GM19328 (cell line): Measurements from ENCODE around the gene RIC3.

ENCODE experiments used
- ATAC-seq: cut with Tn5 transposase; IDR thresholded peaks from one replicate; pipeline ENCODE4 v1.9.1; 2021; ENCODE audit warnings: mild to moderate bottlenecking, moderate library complexity; ENCODE audit not compliant: unreplicated experiment

Gene RIC3

DNA sequence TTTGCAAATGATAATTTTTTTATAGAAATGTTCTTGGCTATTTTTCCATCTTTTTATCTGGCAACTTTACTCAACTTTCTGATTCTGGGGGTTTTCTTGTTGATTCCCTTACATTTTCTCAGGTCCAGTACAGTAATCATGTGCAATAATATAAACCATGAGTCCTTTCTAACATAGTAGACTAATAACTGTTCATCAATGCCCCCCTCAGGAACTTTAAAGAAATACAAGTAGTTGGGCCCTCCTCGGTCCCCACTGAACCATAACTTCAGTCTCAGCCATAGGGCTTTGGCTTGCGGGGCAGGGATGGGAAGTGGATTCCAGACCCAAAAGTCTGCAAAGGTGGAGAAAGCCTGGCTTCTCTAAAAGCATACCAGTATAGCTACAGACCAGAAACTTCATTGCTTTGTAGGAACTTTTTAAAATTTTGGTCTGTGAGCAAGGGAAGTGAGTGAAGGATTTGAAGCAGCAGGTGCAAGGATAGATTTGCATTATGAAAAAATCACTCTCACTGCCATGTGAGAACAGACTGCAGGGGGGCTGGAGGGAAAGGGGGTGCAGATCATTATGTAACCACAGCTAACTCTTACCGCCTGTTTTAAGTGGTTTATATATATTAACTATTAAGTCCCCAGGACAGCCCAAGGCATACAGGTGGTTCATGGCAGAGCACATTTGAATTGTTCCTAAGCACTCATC lies 98.3 kb downstream of the RIC3 start:
- ATAC-seq = no peak

DNA sequence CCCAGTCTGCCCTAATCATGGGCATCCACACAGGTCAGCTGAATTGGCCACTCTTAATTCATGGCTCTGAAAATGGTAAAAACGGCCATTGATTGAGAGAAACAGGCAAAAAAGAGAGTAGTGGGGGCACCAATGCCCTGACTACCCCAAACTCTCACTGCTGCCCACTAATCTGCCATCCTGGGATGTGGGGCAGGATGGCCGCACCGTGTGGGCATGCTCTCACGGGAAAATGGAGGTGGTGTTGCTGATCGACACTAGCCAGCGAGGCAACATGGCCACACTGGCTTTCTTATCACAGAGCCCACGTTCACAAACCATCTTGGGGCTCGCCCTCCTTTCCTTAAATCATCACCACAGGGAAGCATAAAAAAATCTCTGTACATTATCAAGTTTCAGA lies 99.1 kb downstream of the RIC3 start:
- no peak for ATAC-seq

DNA sequence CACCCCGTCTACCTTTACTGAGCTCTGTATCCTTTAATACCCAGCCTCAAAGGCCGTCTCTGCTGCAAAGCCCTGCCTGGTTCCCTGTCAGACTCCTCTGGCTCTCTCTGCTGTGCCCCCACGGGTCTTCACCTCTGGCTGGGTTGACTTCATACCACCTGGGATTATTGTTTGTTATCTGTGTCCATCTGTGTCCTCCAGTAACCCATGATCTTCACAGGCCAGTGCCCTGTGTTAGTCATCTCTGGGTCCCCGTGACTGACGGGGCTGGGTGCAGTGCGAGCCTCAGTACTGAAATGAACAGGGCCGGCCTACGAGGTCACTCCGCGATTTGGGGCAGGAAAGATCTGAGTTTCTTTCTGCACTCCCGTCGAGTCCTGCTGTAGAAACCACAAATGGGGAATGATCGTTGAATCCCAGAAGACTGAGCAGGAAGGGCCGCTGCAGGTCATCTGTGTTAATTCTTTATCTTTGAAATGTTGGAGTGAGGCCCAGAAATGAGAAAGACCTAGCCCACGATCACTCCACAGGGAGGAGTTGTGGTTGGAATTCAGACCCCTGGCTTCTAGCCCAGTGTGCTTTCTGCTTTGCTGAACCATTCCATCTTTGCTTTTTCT lies 100.1 kb downstream of the RIC3 start:
- no peak for ATAC-seq

DNA sequence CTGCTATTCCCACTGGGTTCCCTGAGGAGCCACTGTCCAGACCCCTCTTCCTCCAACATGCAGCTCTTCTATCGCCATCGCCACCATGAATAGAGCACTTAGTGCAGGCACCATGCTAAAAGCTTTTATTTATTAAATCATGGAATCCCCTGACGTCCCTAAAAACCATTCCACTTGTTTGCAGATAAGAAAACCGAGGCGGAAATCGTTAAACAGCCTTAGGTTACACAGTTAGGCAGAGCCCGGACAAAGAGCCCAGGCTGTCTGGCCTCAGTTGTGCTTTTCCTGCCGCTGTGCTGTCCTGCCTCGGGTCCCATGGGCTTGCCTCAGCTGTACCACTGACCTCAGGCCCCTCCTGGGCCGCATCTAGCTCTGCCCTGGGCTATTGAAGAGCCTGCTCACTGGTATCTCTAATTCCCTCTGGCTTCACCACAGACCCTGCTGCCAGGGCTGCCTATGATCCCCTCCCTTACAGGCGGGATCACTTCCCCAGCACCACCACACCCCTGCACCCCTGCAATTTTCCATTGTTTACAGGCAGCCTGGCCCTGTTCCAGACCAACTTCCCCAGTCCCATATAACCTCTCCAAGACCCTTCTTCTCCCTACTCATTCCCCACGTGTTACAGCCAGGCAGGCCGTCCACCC lies 100.8 kb downstream of the RIC3 start:
- ATAC-seq = no peak

DNA sequence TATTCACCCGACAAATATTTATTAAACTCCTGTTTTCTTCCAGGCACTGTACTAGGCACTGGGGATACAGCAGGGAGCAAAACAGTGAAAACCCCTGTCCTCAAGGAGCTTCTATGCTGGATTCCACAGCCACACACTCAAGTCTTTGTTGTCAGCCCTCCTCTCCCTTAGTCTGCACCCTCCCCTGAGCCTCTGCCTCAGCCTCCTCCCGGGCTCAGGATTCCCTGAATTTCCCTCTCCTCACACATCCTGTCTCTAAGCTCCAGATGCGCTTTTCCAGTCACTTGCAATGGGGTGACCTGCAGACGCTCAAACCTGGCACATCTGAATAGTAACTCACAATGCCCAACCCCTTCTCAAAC lies 101.3 kb downstream of the RIC3 start:
- ATAC-seq = no peak

DNA sequence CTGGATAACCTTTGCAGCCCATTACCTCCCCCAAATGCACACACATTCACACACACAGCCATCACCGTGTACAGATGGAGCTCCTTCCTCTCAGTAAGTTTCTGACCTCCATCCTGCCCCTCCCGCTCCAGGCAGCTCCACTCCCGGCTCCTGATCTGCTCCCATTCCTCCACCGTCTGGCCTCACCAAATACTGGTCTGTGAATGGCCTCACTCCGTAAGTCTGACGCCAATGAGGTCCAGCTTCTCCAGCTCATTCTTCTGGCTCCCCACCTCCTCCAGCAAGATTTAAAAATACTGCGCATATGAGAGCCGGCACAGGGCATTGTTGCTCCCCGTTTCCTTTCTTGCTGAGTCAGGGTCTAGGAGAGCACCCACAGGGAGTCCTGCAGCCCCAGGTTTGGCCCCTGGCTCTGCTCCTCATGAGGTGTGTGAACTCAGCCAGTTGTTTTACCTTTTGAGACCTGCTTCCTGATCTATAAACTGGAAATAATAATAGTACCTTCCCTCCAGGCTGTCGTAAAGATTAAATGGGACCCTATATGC lies 101.8 kb downstream of the RIC3 start:
- ATAC-seq = no peak

DNA sequence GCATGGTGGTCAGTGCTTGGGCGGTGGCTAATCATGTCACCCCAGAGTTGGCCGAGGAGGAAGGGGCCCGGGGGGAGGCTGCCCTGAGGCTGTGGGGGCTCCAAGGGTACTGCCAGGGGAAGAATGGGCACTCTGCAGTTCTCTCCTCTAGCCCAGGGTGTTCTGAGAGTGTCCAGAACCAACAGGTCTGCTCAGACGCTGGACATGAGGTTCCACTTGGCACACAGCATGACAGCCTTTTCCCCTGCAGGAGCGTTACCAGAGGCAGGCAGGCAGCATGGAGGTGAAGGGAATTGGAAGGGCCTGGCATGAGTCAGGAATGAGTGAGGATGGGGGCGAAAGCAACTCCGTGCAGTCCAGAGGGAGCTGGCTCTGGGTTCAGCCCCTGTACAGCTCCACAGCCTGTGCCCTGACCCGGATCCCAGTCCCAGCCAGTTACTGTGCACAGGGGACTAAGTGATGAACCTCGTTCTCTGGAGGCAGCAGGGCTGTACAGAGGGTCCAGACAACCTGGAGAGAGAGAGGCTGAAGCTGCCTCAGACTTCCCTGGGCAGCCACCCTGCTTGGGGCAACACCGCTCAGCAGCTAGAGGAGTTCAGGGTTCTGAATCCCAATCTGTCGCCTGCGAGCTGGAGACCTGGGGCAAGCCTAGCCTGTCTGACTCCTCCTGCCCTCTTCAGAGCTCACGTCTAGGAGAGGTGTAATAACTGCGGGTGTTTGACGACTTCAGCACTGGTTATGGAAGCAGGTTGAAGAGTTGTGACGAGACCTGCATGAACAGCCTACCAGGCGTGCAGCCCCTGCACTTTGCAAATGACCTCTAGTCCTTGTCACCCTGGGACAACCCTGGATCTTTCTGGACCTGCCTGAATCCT lies 102.6 kb downstream of the RIC3 start:
- ATAC-seq = no peak

DNA sequence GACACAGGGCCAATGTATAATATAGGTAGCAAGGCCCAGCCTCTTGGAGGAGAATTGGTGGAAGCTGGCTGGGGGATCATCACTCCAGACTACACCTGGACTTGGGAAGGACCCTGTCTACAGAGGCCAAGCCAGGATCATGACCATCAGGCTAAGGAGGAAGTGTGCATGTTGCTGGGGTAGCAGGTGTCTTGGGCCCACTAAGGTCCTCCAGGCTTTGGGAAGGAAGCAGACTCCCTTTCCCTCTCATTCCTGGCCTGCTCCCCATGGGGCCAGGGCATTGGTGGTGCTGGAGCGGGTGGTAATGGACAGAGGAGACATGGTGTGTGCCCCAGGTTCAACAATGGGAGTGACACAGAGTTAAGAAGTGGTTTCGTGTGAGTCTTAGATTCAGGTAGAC lies 103.8 kb downstream of the RIC3 start:
- ATAC-seq = no peak

DNA sequence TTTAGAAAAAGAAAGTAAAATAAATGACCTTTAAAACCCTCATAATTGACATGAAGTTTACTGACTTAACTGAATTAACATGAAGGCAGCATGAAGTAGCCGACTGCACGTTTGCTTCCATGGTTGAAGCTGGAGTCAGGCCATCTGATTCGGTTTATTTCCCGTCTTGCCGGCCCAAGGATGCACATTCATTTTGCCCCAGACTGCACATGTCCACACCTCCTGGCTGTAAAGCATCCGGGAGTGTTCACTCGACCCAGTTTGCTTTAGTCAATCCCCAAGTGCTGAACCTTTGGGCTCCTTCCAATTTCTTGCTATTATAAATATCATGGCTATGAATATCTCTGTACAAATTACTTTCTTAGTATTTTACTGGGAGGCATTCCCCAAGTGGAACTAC lies 105.5 kb downstream of the RIC3 start:
- ATAC-seq = no peak

DNA sequence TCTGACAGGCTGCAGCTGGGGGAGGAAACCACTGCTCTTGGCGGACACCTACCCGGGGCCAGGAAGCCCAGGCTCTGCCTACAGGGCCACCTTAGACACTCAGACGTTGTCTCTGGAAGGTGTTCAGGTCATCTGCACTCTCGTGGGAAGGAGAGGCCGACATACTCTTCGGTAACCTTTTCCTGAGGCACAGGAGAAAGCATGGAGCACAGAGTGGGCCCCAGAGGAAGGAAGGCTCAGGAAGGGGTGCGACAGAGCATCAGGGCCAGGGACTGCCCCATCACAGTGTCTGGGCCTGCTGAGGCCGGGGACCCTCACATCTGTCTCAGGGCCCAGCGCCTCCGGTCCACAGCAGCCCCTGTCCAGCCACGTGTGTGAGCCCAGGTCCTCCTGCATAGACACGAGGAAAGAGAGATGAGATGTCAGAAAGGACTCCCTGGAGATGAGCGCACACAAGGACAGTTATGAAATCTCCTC lies 106.0 kb downstream of the RIC3 start:
- no peak for ATAC-seq

DNA sequence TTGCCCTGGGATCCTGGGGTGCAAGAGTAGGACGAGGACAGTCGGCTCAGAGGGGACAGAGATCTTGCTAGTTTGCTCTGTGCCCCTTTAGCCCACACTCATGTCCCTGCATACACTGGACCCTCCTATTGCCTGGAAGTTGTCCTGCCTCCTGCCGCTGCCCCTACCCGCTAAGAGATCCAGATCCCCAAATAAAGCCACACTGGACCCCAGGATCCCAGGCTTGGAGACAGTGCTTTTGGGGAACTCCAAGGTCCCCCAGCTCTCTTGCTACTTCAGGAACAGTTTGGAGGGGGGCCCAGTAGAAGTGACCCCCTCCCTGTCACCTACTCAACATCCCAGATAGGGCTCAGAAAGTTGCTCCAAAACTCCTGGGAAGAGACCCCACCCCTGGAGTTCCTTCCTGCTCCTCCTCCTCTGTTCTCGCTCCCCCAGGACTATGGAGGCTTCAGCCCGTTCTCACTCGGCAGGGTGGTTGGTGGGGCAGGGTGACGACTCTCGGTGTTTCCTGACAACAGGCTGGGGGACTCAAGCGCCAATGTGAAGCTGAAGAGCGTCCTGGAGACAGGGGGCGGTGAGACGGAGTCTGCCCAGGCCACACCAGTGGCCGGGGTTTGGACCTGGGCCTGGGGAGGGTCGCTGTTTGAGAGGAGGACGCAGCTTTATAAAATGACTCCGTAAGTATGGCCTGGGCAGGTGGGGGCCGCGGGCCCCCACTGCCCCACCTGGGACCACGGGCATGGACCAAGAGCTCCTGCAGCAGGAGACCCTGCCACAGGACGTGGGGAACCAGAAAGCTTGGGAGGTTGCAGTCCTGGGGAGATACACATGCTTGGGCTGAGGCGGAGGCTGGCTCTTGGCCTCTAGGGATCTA lies 107.0 kb downstream of the RIC3 start:
- no peak for ATAC-seq

DNA sequence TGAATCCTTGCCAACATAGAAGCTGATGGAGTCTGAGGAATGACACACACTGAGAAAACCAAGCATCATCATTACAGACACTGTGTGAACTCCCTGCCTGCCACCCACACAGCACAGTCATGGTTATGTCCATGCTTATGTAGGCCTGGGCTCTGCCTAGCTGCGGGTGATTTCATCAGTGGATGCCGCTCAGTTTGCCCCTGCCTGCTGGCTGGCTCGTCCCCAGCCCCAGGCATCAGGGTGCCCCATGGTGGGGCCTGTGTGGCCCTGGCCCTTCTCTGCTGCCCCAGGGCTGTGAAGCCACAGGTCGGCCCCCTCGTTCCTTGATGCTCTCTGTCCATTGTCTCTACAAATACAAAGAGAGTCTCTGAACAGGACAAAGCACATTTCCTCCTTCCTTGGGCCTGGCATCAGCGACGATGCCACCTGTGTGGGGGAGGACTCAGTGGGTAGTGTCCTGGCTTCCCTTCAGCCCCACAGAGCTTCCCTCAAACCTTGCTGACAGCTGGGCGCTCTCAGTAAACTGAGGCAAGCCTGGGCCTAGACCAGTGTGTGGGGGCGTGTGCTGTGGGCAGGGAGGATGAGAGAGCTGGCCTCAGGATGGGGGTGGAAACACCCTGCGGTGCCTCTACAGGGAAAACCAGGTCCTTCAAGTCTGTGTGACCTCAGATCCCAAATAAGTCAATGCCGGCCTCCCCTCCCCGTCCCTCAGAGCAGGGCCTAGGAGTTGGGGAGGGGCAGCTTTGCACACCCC lies 107.8 kb downstream of the RIC3 start:
- ATAC-seq = no peak

DNA sequence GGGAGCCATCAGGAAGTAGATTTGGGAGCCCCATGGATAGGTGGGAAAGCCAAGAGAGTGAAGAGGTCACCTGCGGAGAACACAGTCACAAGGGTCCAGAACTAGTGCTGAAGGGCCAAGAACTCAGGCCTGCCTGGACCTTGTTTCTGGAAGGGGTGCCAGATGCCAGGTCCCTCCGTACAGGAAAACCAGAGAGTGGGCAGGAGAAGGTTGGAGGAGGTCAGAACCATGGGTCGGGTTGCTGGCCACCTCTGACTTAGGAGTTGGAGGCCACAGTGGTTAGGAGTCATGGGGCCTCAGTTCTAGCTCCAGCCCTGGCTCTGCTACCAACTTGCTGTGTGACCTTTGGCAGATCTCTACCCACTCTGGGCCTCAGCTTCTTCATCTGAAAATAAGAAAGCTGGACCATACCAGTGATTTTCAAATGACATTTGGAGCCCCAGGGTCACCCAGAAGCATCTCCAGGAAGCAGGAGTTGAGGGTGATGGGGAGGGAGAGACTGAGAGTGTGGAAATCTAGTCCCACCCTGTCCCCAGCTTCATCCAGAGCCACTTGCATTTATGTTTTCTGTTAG lies 108.6 kb downstream of the RIC3 start:
- no peak for ATAC-seq

DNA sequence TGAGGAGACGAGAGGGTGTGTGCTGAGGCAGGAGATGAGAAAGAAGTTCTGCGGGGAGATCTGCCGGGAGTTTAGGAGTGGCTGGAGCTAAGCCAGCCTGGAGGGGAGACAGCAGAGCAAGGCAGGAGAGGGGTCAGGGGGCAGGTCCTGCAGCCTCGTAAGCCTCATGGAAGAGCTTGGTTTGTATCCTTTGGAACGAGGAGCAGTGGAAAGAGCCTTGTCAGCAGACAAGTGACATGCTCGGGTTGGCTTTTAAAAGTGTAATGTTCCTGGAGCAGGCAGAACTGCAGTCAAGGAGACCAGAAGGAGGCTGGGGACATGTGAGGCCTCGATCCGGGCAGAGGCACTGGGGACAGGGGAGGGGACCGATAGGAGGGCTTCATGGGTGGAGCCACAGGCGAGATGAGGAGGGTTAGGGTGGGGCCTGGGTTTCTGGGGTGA lies 109.2 kb downstream of the RIC3 start:
- ATAC-seq = no peak

DNA sequence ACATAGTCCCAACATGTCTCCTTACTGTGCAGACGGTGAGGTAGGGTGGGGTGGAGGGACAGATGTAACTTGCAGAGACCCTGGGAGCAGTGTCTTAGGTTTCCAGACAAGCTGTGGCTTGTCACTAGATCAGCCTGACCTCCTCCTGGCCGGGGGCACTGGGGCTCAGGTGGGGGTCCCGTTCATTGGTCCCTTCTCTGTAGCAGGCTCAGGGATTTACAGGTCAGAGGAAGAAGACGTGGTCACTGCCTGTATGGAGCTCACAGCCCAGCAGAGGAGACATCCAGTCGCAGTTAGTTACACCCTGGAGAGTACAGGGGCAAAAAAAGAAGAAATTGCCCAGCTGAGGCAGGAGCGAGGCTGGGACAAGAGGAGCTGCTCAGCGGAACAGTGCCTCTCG lies 109.8 kb downstream of the RIC3 start:
- ATAC-seq = no peak

DNA sequence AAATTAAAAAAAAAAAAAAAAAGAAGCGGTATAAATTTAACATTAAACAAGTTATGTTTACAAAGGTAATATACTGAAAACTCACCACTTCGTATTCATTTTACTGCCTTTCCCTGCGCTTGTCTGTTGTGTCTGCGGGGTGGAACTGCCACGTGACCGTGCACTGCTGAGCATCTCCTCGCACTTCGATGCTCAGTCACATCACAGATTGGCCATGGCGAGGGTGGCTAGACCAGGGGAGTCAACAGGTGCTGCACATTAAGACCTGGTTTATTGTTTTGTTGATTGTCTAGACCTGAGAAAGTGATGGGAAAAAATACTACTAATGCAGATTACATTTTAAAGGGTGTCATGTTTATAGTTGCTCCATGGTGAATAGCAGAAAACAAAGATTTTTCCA lies 110.6 kb downstream of the RIC3 start:
- no peak for ATAC-seq

DNA sequence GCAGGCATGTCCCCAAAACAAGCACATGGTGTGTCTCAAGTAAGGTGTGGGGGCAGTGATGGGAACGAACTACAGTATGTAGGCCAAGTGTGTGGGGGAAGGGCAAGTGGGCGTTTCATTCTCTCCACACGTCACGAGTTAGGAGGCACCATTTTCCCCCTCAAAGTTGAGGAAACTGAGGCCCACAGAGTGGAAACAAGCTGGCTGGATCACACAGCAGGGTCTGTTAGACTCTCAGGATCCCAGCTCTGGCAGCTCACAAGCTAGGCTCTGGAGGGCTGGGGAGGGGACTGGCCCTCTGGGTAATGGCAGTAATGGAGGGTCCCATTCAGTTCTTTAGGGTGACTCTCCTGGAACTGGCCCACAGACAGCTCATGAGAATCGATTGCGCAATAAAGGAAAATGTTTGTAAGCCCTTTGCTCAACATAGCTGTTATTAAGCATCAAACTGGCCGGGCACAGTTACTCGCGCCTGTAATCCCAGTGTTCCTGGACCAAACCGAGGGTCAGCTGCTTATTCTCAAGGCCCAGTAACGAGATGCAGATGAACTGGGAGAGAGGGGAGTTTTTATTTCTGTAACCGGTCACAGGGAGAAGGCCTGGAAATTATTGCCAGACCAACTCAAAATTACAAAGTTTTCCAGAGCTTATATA lies 111.9 kb downstream of the RIC3 start:
- ATAC-seq = no peak
